OCI-LY1 (cell line): Measurements from ENCODE around the gene TAF9.

Source experiments
- CTCF ChIP-seq: fragments of 200-600 bp; sonication (generic), shearing (Covaris generic); IDR thresholded peaks from 2 replicates; pipeline ENCODE4 v1.5.1; 2017; ENCODE audit warnings: mild to moderate bottlenecking, antibody characterized with exemption, low read length, moderate library complexity, mixed read lengths
- EZH2 ChIP-seq: fragments of 200-600 bp; sonication (generic), shearing (Covaris generic); IDR thresholded peaks from 2 replicates; pipeline ENCODE4 v1.8.0; 2017; ENCODE audit warnings: borderline replicate concordance, mixed run types, mild to moderate bottlenecking, antibody characterized with exemption, low read length, moderate library complexity, mixed read lengths

- TF ChIP-seq CTCF = no peak
- no peak for TF ChIP-seq EZH2
Measured at GRCh38 chr5:69317391-69317790, 51.9 kb downstream of the TAF9 start.
